Karpas-422 (cell line): ENCODE data around the gene AK4. TPM values are rescaled to one million over a fixed set of nuclear protein-coding genes. Genes with fewer than 3 reads are reported as not detected.

Experiments used
- DNase-seq: peaks from one replicate; pipeline ENCODE4 v3.0.0-alpha.2; 2015
- H2AFZ ChIP-seq: fragments of 200-600 bp; sonication (generic); 2 replicates; pipeline ENCODE4 v1.6.1; 2014; ENCODE audit warnings: antibody characterized with exemption, low read length, mixed read lengths
- H3K27ac ChIP-seq: fragments of 200-600 bp; sonication (generic); 2 replicates; pipeline ENCODE4 v1.5.1; 2014; ENCODE audit warnings: mild to moderate bottlenecking, low read length, moderate library complexity
- H3K27me3 ChIP-seq: fragments of 200-600 bp; sonication (generic); 2 replicates; pipeline ENCODE4 v1.6.1; 2014; ENCODE audit warnings: low read length, mixed read lengths
- H3K36me3 ChIP-seq: fragments of 200-600 bp; sonication (generic); 2 replicates; pipeline ENCODE4 v1.6.1; 2014; ENCODE audit warnings: low read length, mixed read lengths; ENCODE audit not compliant: insufficient read depth
- H3K4me1 ChIP-seq: fragments of 200-600 bp; sonication (generic); 2 replicates; pipeline ENCODE4 v1.6.1; 2014; ENCODE audit warnings: mild to moderate bottlenecking, low read length, mixed read lengths
- H3K4me2 ChIP-seq: fragments of 200-600 bp; sonication (generic); 2 replicates; pipeline ENCODE4 v1.6.1; 2014; ENCODE audit warnings: low read length, low read depth, mild to moderate bottlenecking; ENCODE audit not compliant: poor library complexity, severe bottlenecking
- H3K4me3 ChIP-seq: fragments of 200-600 bp; sonication (generic); 2 replicates; pipeline ENCODE4 v1.5.1; 2014; ENCODE audit warnings: mild to moderate bottlenecking, antibody characterized with exemption, low read length, mixed read lengths
- H3K79me2 ChIP-seq: fragments of 200-600 bp; sonication (generic); 2 replicates; pipeline ENCODE4 v1.6.1; 2014; ENCODE audit warnings: mild to moderate bottlenecking, low read length, mixed read lengths
- H3K9ac ChIP-seq: fragments of 200-600 bp; sonication (generic); 2 replicates; pipeline ENCODE4 v1.6.0; 2014; ENCODE audit warnings: low read length
- H3K9me2 ChIP-seq: fragments of 200-600 bp; sonication (generic), shearing (Covaris generic); replicated peaks from 2 replicates; pipeline ENCODE4 v1.6.0; 2014; ENCODE audit warnings: mild to moderate bottlenecking, low read length, moderate library complexity; ENCODE audit not compliant: insufficient read depth
- H3K9me3 ChIP-seq: fragments of 300-700, 200-600 bp; sonication (generic); 2 replicates; pipeline ENCODE4 v1.6.1; 2014; ENCODE audit warnings: low read length, mixed read lengths
- H4K20me1 ChIP-seq: fragments of 200-600 bp; sonication (generic); 2 replicates; pipeline ENCODE4 v1.6.1; 2014; ENCODE audit warnings: mild to moderate bottlenecking, antibody characterized with exemption, low read length, low read depth; ENCODE audit not compliant: insufficient read depth
- total RNA-seq: library from RNA; depleted of rRNA; stranded (reverse); fragments of >200 nt; shearing (Covaris generic); gene quantifications from 2 replicates; pipeline ENCODE4 v1.2.3, GENCODE V29; 2014; ENCODE audit warnings: low replicate concordance

The AK4 gene
- total RNA-seq, 1 experiment from 2014 or later: 0.37 TPM

GRCh38 chr1:65221638-65222339, 73.8 kb downstream of the AK4 start:
- H3K4me2 ChIP-seq: no peak overlapping the region
- no peak overlapping the region for H3K4me3 ChIP-seq
- H4K20me1 ChIP-seq: no peaks in the 10 kb centered on the region
- H3K9me3 ChIP-seq: no peaks in the 10 kb centered on the region
- H3K27me3 ChIP-seq: no peaks in the 10 kb centered on the region
- H3K36me3 ChIP-seq: no peaks in the 10 kb centered on the region
- no peak overlapping the region; the same call in 1 of the 2 replicates for H2AFZ ChIP-seq
- DNase-seq: no peak
- H3K79me2 ChIP-seq: no peaks in the 10 kb centered on the region
- no peak overlapping the region for H3K9ac ChIP-seq
- no peaks in the 10 kb centered on the region for H3K9me2 ChIP-seq
- H3K4me1 ChIP-seq: no peaks in the 10 kb centered on the region
- H3K27ac ChIP-seq: no peak overlapping the region

GRCh38 chr1:65222340-65222940, 74.4 kb downstream of the AK4 start:
- no peaks in the 10 kb centered on the region for H3K79me2 ChIP-seq
- H3K4me3 ChIP-seq: no peak overlapping the region
- DNase-seq: no peak
- no peak overlapping the region for H3K9ac ChIP-seq
- H3K4me2 ChIP-seq: no peak overlapping the region
- no peaks in the 10 kb centered on the region for H3K9me3 ChIP-seq
- H2AFZ ChIP-seq: no peak overlapping the region; the same call in 1 of the 2 replicates
- H3K9me2 ChIP-seq: no peaks in the 10 kb centered on the region
- H3K4me1 ChIP-seq: no peaks in the 10 kb centered on the region
- H4K20me1 ChIP-seq: no peaks in the 10 kb centered on the region
- no peak overlapping the region for H3K27ac ChIP-seq
- H3K27me3 ChIP-seq: no peaks in the 10 kb centered on the region
- H3K36me3 ChIP-seq: no peaks in the 10 kb centered on the region

GRCh38 chr1:65224681-65225091, 76.7 kb downstream of the AK4 start:
- Histone ChIP-seq H4K20me1 (no peaks in the 10 kb centered on the region), H3K27me3 (no peaks in the 10 kb centered on the region), H3K27ac (no peak overlapping the region), H3K79me2 (no peaks in the 10 kb centered on the region), H3K9me2 (no peaks in the 10 kb centered on the region), H3K4me2 (no peak overlapping the region), H3K9ac (no peak overlapping the region), H2AFZ (no peak overlapping the region), H3K4me1 (no peaks in the 10 kb centered on the region), H3K36me3 (no peaks in the 10 kb centered on the region), H3K9me3 (no peaks in the 10 kb centered on the region), H3K4me3 (no peak overlapping the region)
- DNase-seq: no peak

- H3K79me2 ChIP-seq: no peaks in the 10 kb centered on the region
- H3K4me2 ChIP-seq: no peak overlapping the region
- H3K9ac ChIP-seq: no peak overlapping the region
These were observed 77.2 kb downstream of the AK4 start for GRCh38 chr1:65225179-65225578.

GRCh38 chr1:65229201-65229600, 81.2 kb downstream of the AK4 start:
- no peak overlapping the region for H3K27ac ChIP-seq
- H3K9me2 ChIP-seq: no peaks in the 10 kb centered on the region
- no peaks in the 10 kb centered on the region for H3K4me1 ChIP-seq
- H3K79me2 ChIP-seq: no peaks in the 10 kb centered on the region
- no peak overlapping the region for H3K4me3 ChIP-seq
- no peaks in the 10 kb centered on the region for H3K36me3 ChIP-seq
- H3K27me3 ChIP-seq: no peaks in the 10 kb centered on the region
- H3K4me2 ChIP-seq: no peak overlapping the region
- no peak overlapping the region for H2AFZ ChIP-seq
- H4K20me1 ChIP-seq: no peaks in the 10 kb centered on the region
- no peak overlapping the region for H3K9ac ChIP-seq
- no peaks in the 10 kb centered on the region for H3K9me3 ChIP-seq
- DNase-seq: no peak

More at GRCh38 chr1:65225179-65225578, 77.2 kb downstream of the AK4 start:
- DNase-seq: no peak
- Histone ChIP-seq H3K27me3 (no peaks in the 10 kb centered on the region), H3K27ac (no peak overlapping the region), H3K36me3 (no peaks in the 10 kb centered on the region), H4K20me1 (no peaks in the 10 kb centered on the region), H2AFZ (no peak overlapping the region), H3K4me1 (no peaks in the 10 kb centered on the region), H3K4me3 (no peak overlapping the region), H3K9me3 (no peaks in the 10 kb centered on the region), H3K9me2 (no peaks in the 10 kb centered on the region)

- Histone ChIP-seq H3K9ac (no peak overlapping the region), H3K4me3 (no peak overlapping the region)
These were observed 81.8 kb downstream of the AK4 start for GRCh38 chr1:65229754-65230339.

GRCh38 chr1:65230731-65231481, 82.9 kb downstream of the AK4 start:
- no peaks in the 10 kb centered on the region for H3K9me2 ChIP-seq
- no peak overlapping the region for H2AFZ ChIP-seq
- no peaks in the 10 kb centered on the region for H4K20me1 ChIP-seq
- no peaks in the 10 kb centered on the region for H3K27me3 ChIP-seq
- H3K4me2 ChIP-seq: no peak overlapping the region
- no peak overlapping the region for H3K9ac ChIP-seq
- H3K4me3 ChIP-seq: no peak overlapping the region
- H3K36me3 ChIP-seq: no peaks in the 10 kb centered on the region
- no peaks in the 10 kb centered on the region for H3K79me2 ChIP-seq
- H3K4me1 ChIP-seq: no peaks in the 10 kb centered on the region
- no peak for DNase-seq
- no peak overlapping the region for H3K27ac ChIP-seq
- no peaks in the 10 kb centered on the region for H3K9me3 ChIP-seq

More at GRCh38 chr1:65229754-65230339, 81.8 kb downstream of the AK4 start:
- Histone ChIP-seq H3K27me3 (no peaks in the 10 kb centered on the region), H3K9me3 (no peaks in the 10 kb centered on the region), H3K9me2 (no peaks in the 10 kb centered on the region), H3K27ac (no peak overlapping the region), H3K36me3 (no peaks in the 10 kb centered on the region), H4K20me1 (no peaks in the 10 kb centered on the region), H3K4me1 (no peaks in the 10 kb centered on the region), H3K79me2 (no peaks in the 10 kb centered on the region), H2AFZ (no peak overlapping the region), H3K4me2 (no peak overlapping the region)
- no peak for DNase-seq
